GM21717 (cell line): ENCODE measurements around the gene CCDC192.
"Not testable (repeated sequence)": the region's sequence is repeated elsewhere in the genome, so short reads cannot be mapped to it uniquely, and the experiment has no call there.

Experiments
- ATAC-seq: cut with Tn5 transposase; IDR thresholded peaks from one replicate; pipeline ENCODE4 v1.9.1; 2021; ENCODE audit warnings: mild to moderate bottlenecking, moderate library complexity; ENCODE audit not compliant: unreplicated experiment

CCDC192 gene

GRCh38 chr5:127758766-127759283 lies 55.6 kb downstream of the CCDC192 start:
- ATAC-seq, result no peak

GRCh38 chr5:127761869-127762268 lies 58.7 kb downstream of the CCDC192 start:
- ATAC-seq, result no peak

- ATAC-seq, result no peak
Measured at GRCh38 chr5:127762412-127762811, 59.2 kb downstream of the CCDC192 start.

- no peak for ATAC-seq
Measured at GRCh38 chr5:127766676-127767335, 63.6 kb downstream of the CCDC192 start.

GRCh38 chr5:127769386-127769785 lies 66.2 kb downstream of the CCDC192 start:
- ATAC-seq, result no peak

GRCh38 chr5:127770272-127770671 lies 67.1 kb downstream of the CCDC192 start:
- no peak for ATAC-seq

GRCh38 chr5:127772531-127772930 lies 69.3 kb downstream of the CCDC192 start:
- no peak for ATAC-seq

- ATAC-seq, result no peak
Measured at GRCh38 chr5:127774221-127774620, 71.0 kb downstream of the CCDC192 start.

GRCh38 chr5:127776477-127776876 lies 73.3 kb downstream of the CCDC192 start:
- no peak for ATAC-seq

- no peak for ATAC-seq
Measured at GRCh38 chr5:127777957-127778356, 74.8 kb downstream of the CCDC192 start.

- not testable (repeated sequence) for ATAC-seq
Measured at GRCh38 chr5:127782450-127782849, 79.3 kb downstream of the CCDC192 start.

GRCh38 chr5:127785098-127785927 lies 82.1 kb downstream of the CCDC192 start:
- ATAC-seq, result peak; percentile 77

- ATAC-seq, result no peak
Measured at GRCh38 chr5:127791439-127791838, 88.2 kb downstream of the CCDC192 start.

- ATAC-seq, result not testable (repeated sequence)
Measured at GRCh38 chr5:127791908-127792307, 88.7 kb downstream of the CCDC192 start.

GRCh38 chr5:127793052-127793451 lies 89.9 kb downstream of the CCDC192 start:
- no peak for ATAC-seq

GRCh38 chr5:127793879-127794278 lies 90.7 kb downstream of the CCDC192 start:
- ATAC-seq, result no peak

GRCh38 chr5:127796211-127796610 lies 93.0 kb downstream of the CCDC192 start:
- ATAC-seq, result no peak

- ATAC-seq, result no peak
Measured at GRCh38 chr5:127799293-127799905, 96.2 kb downstream of the CCDC192 start.

GRCh38 chr5:127801751-127802476 lies 98.7 kb downstream of the CCDC192 start:
- ATAC-seq, result no peak

GRCh38 chr5:127802477-127802865 lies 99.3 kb downstream of the CCDC192 start:
- no peak for ATAC-seq

GRCh38 chr5:127804886-127805426 lies 101.8 kb downstream of the CCDC192 start:
- no peak for ATAC-seq
